ENCODE results near the gene FAM81B.

DNA sequence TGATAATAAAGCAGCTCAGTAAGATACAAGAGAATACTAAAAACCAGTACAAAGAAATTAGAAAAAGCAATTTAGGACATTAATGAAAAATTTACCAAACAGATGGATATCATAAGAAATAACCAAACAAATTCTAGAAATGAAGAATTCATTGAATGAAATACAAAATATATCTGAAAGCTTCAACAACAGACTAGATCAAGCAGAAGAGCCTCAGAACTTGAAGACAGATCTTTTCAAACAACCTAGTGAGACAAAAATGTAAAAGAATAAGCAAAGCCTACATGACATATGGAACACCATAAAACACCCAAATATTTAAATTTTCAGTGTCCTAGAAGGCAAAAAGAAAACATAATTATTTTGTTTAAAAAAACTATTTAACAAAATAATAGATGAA, 96.7 kb downstream of the FAM81B start:
- TF ChIP-seq POLR2A (IDR thresholded peaks at IDR 0.05) (no peak), CTCF (IDR thresholded peaks at IDR 0.05 in 4 of 5, conservative IDR thresholded peaks at IDR 0.05 in 1 of 5) (no peak)

All from gastrocnemius medialis (tissue), 4 donors.